Calu3 (cell line): ENCODE data around the gene ICA1L. TPM values are rescaled to one million over a fixed set of nuclear protein-coding genes. Genes with fewer than 3 reads are reported as not detected.

Experiments used
- BruUV-seq: library from RNA; stranded (reverse); fragments of 400-500 nt; replicated peaks from 2 replicates; lab custom pipeline; 2021; lab: Mats Ljungman, UMichigan
- CTCF ChIA-PET: fragments of 300-600 bp; sonication (Branson Sonifier 250); formaldehyde crosslinking; loops from one replicate; lab custom pipeline; 2022; ENCODE audit warnings: antibody characterized with exemption; lab: Charles Lee
- DNase-seq: peaks from one replicate; pipeline ENCODE4 v3.0.0; 2022
- H3K27ac Mint-ChIP-seq: one replicate; pipeline ENCODE4 v1.8.0; 2022; ENCODE audit warnings: mixed read lengths; ENCODE audit not compliant: unreplicated experiment
- H3K27me3 Mint-ChIP-seq: one replicate; pipeline ENCODE4 v1.8.0; 2022; ENCODE audit warnings: mixed read lengths; ENCODE audit not compliant: unreplicated experiment
- H3K36me3 Mint-ChIP-seq: one replicate; pipeline ENCODE4 v1.8.0; 2022; ENCODE audit warnings: mild to moderate bottlenecking, moderate library complexity, mixed read lengths; ENCODE audit not compliant: insufficient read depth, unreplicated experiment
- H3K4me1 Mint-ChIP-seq: one replicate; pipeline ENCODE4 v1.8.0; 2022; ENCODE audit warnings: mild to moderate bottlenecking, low read depth, mixed read lengths; ENCODE audit not compliant: unreplicated experiment
- H3K4me3 Mint-ChIP-seq: one replicate; pipeline ENCODE4 v1.8.0; 2022; ENCODE audit warnings: mild to moderate bottlenecking, low read depth, moderate library complexity, mixed read lengths; ENCODE audit not compliant: unreplicated experiment
- H3K9me3 Mint-ChIP-seq: one replicate; pipeline ENCODE4 v1.8.0; 2022; ENCODE audit warnings: low read depth, mixed read lengths; ENCODE audit not compliant: unreplicated experiment
- intact Hi-C: fragments of 100-400 bp; cut with micrococcal nuclease; formaldehyde crosslinking; loops from one replicate; pipeline ENCODE4 v1.10.0; 2022; ENCODE audit not compliant: unreplicated experiment
- total RNA-seq: library from RNA; stranded (reverse); gene quantifications from 2 replicates; pipeline ENCODE4 v1.2.3, GENCODE V29; 2022
- TF ChIP-seq, protein P1 (sequence below): fragments of 200-600 bp; IDR thresholded peaks from one replicate; pipeline ENCODE4 v1.8.0; 2022; ENCODE audit warnings: antibody characterized with exemption; ENCODE audit not compliant: unreplicated experiment

The ICA1L gene
- total RNA-seq, 1 experiment from 2014 or later: 1.3 TPM

DNA sequence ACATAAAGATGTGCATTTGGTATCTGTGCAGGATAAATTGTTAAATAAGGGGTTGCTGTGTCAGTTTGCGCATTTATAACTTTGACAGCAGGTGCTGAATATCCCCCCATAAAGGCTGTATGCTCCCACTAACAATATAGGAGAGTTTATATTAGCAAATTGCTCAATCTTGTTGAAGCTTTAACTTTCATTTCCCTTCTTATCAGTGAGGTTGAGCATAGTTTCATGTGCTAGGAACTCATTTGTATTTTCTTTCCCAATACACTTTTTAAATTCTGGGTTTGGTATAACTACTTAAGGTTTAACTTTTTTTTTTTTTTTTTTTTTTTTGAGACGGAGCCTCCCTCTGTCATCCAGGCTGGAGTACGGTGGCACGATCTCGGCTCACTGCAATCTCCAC, 147.8 kb downstream of the ICA1L start:
- Mint-ChIP-seq H3K4me3 (no peak overlapping the region), H3K27ac (no peak overlapping the region), H3K9me3 (no peaks in the 10 kb centered on the region), H3K4me1 (peaks cover 4% of the 10 kb centered on the region), H3K36me3 (no peaks in the 10 kb centered on the region), H3K27me3 (no peaks in the 10 kb centered on the region)
- intact Hi-C loops: no loop called here
- TF ChIP-seq, protein P1, sequence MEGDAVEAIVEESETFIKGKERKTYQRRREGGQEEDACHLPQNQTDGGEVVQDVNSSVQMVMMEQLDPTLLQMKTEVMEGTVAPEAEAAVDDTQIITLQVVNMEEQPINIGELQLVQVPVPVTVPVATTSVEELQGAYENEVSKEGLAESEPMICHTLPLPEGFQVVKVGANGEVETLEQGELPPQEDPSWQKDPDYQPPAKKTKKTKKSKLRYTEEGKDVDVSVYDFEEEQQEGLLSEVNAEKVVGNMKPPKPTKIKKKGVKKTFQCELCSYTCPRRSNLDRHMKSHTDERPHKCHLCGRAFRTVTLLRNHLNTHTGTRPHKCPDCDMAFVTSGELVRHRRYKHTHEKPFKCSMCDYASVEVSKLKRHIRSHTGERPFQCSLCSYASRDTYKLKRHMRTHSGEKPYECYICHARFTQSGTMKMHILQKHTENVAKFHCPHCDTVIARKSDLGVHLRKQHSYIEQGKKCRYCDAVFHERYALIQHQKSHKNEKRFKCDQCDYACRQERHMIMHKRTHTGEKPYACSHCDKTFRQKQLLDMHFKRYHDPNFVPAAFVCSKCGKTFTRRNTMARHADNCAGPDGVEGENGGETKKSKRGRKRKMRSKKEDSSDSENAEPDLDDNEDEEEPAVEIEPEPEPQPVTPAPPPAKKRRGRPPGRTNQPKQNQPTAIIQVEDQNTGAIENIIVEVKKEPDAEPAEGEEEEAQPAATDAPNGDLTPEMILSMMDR: no peak
- DNase-seq: no peak
- BruUV-seq: no TSS peak
- CTCF ChIA-PET: interaction anchor here (0.5 kb wide), 1 partner anchor 585 kb away, joined by 5 read pairs; no protein-coding TSS in a partner anchor

Other genes starting within 250 kb of the ICA1L start
- gene FAM117B, start 236.8 kb downstream of the ICA1L start, total RNA-seq: 6.7 and 7.5 TPM in 2 replicates
- 101 and 105 TPM in 2 replicates for gene WDR12, start 39.9 kb upstream of the ICA1L start, total RNA-seq
- 4.6 and 5.8 TPM in 2 replicates for gene CARF, start 40.5 kb upstream of the ICA1L start, total RNA-seq
- 31.4 and 37.6 TPM in 2 replicates for gene NBEAL1, start 143.1 kb upstream of the ICA1L start, total RNA-seq